Liver (tissue), 9 donors: Measurements from ENCODE around the gene RANBP3. TPM values are rescaled to one million over a fixed set of nuclear protein-coding genes. Genes with fewer than 3 reads are reported as not detected.

Experiments
- DNase-seq: peaks from one replicate; pipeline ENCODE4 v3.0.0-alpha.2; 2017; ENCODE audit warnings: low spot score
- H3K27ac ChIP-seq, 2 donors: one replicate each; pipeline ENCODE4 v1.7.0; 2013; ENCODE audit warnings: inconsistent platforms in 2 of 2, low read length in 2 of 2, control low read depth in 1 of 2, low read depth in 1 of 2, mild to moderate bottlenecking in 1 of 2
- H3K27me3 ChIP-seq, 4 donors: one replicate each; pipeline versions ENCODE4 v1.6.1 to v1.7.0; 2013; ENCODE audit warnings: low read length in 3 of 4, inconsistent platforms in 1 of 4, mild to moderate bottlenecking in 1 of 4, moderate library complexity in 1 of 4; ENCODE audit not compliant: control insufficient read depth in 4 of 4, insufficient read depth in 4 of 4
- H3K36me3 ChIP-seq, 4 donors: one replicate each; pipeline versions ENCODE4 v1.6.1 to v1.7.0; 2013; ENCODE audit warnings: low read length in 3 of 4, mild to moderate bottlenecking in 3 of 4, low read depth in 1 of 4, moderate library complexity in 1 of 4; ENCODE audit not compliant: control insufficient read depth in 4 of 4, insufficient read depth in 3 of 4
- H3K4me1 ChIP-seq, 4 donors: one replicate each; pipeline versions ENCODE4 v1.6.1 to v1.7.0; 2013; ENCODE audit warnings: low read length in 3 of 4, mild to moderate bottlenecking in 3 of 4, moderate library complexity in 1 of 4; ENCODE audit not compliant: control insufficient read depth in 4 of 4, insufficient read depth in 4 of 4
- H3K4me3 ChIP-seq, 3 donors: one replicate each; pipeline versions ENCODE4 v1.6.1 to v1.7.0; 2013; ENCODE audit warnings: low read length in 3 of 3, control low read depth in 1 of 3, low read depth in 1 of 3, mild to moderate bottlenecking in 1 of 3
- H3K9ac ChIP-seq, 2 donors: one replicate each; pipeline ENCODE4 v1.7.0; 2013; ENCODE audit warnings: low read length in 2 of 2, mild to moderate bottlenecking in 2 of 2, moderate library complexity in 2 of 2, control low read depth in 1 of 2, low read depth in 1 of 2
- H3K9me3 ChIP-seq, 4 donors: one replicate each; pipeline versions ENCODE4 v1.6.1 to v1.7.0; 2013; ENCODE audit warnings: low read length in 3 of 4; ENCODE audit not compliant: control insufficient read depth in 4 of 4
- ATF3 ChIP-seq: IDR thresholded peaks from 2 replicates; pipeline ENCODE4 v1.6.1; 2016; ENCODE audit warnings: antibody characterized with exemption
- EGR1 ChIP-seq, 2 donors: IDR thresholded peaks; 2 replicates each; pipeline ENCODE4 v1.6.1; 2016 to 2018; ENCODE audit warnings: antibody characterized with exemption in 2 of 2, low read depth in 2 of 2
- FOXA1 ChIP-seq: IDR thresholded peaks from 2 replicates; pipeline ENCODE4 v1.6.1; 2016; ENCODE audit warnings: antibody characterized with exemption
- FOXA2 ChIP-seq: IDR thresholded peaks from 2 replicates; pipeline ENCODE4 v1.6.1; 2016; ENCODE audit warnings: antibody characterized with exemption
- GABPA ChIP-seq, 2 donors: IDR thresholded peaks in 1 of 2; conservative IDR thresholded peaks in 1 of 2; 2 replicates each; pipeline ENCODE4 v1.6.1; 2016; ENCODE audit warnings: antibody characterized with exemption in 2 of 2, mild to moderate bottlenecking in 1 of 2, moderate library complexity in 1 of 2
- HNF4A ChIP-seq, 2 donors: conservative IDR thresholded peaks; 2 replicates each; pipeline ENCODE4 v1.6.1; 2016; ENCODE audit warnings: antibody characterized with exemption in 2 of 2, mild to moderate bottlenecking in 2 of 2
- HNF4G ChIP-seq: IDR thresholded peaks from 2 replicates; pipeline ENCODE4 v1.6.1; 2016; ENCODE audit warnings: antibody characterized with exemption
- JUND ChIP-seq, 2 donors: IDR thresholded peaks; 2 replicates each; pipeline ENCODE4 v1.6.1; 2016; ENCODE audit warnings: antibody characterized with exemption in 2 of 2
- NR2F2 ChIP-seq: IDR thresholded peaks from 2 replicates; pipeline ENCODE4 v1.6.1; 2016; ENCODE audit warnings: antibody characterized with exemption
- RAD21 ChIP-seq, 2 donors: IDR thresholded peaks; 2 replicates each; pipeline ENCODE4 v1.6.1; 2016; ENCODE audit warnings: antibody characterized with exemption in 2 of 2, mild to moderate bottlenecking in 2 of 2
- RXRA ChIP-seq, 2 donors: IDR thresholded peaks; 2 replicates each; pipeline ENCODE4 v1.6.1; 2017 to 2018; ENCODE audit warnings: antibody characterized with exemption in 2 of 2, mild to moderate bottlenecking in 1 of 2
- SP1 ChIP-seq: IDR thresholded peaks from 2 replicates; pipeline ENCODE4 v1.6.1; 2018; ENCODE audit warnings: antibody characterized with exemption, mild to moderate bottlenecking
- TAF1 ChIP-seq: conservative IDR thresholded peaks from 2 replicates; pipeline ENCODE4 v1.6.1; 2016; ENCODE audit warnings: antibody characterized with exemption, mild to moderate bottlenecking
- YY1 ChIP-seq: IDR thresholded peaks from 2 replicates; pipeline ENCODE4 v1.6.1; 2016; ENCODE audit warnings: antibody characterized with exemption, mild to moderate bottlenecking
- ZBTB33 ChIP-seq: IDR thresholded peaks from 2 replicates; pipeline ENCODE4 v1.6.1; 2016; ENCODE audit warnings: antibody characterized with exemption
- WGBS: extraction: QIAGEN DNeasy Blood & Tissue Kit; methylation state at CpG from one replicate; pipeline ENCODE4 v1.1.7; 2013; 5-methylcytosine and 5-hydroxymethylcytosine counted together
- polyA plus RNA-seq, 2 donors: library from polyadenylated mRNA; stranded (reverse) in 1 of 2; unstranded in 1 of 2; fragments of 200-250 nt in 1 of 2; fragments of >200 nt in 1 of 2; fragmentation: Nextera tagmentation in 1 of 2; extraction: Ambion mirVana in 1 of 2; gene quantifications; one replicate each; pipeline versions ENCODE4 v1.2.1 to v1.2.3, GENCODE V29; 2013 to 2015
- total RNA-seq, 2 donors: library from RNA; depleted of rRNA; stranded (reverse); fragments of >200 nt; gene quantifications; one replicate each; pipeline ENCODE4 v1.2.3, GENCODE V29; 2014
- TF ChIP-seq, protein P1 (sequence below): fragments of 150-350 bp; IDR thresholded peaks from 2 replicates; pipeline ENCODE4 v1.5.1; 2017; ENCODE audit warnings: improper control_type of control experiment, low read depth, low read length; ENCODE audit not compliant: missing input control
- TF ChIP-seq, protein P2 (sequence below): IDR thresholded peaks from 2 replicates; pipeline ENCODE4 v1.6.1; 2016; ENCODE audit warnings: antibody characterized with exemption
- donor health status: healthy.
- donor health status: healthy.
- donor health status: healthy.
- donor health status: healthy.
- donor health status: healthy.

RANBP3 gene
- total and polyA plus RNA-seq, 4 donors, result 10.0 to 23.3 (median 20.7) TPM

- Histone ChIP-seq H3K27ac (no peak overlapping the region), H3K4me1 (peaks cover 6 to 23% (median 17%) of the 10 kb centered on the region in 4 donors)
Observed at GRCh38 chr19:5933391-5934068, 44.4 kb downstream of the RANBP3 start.

DNA sequence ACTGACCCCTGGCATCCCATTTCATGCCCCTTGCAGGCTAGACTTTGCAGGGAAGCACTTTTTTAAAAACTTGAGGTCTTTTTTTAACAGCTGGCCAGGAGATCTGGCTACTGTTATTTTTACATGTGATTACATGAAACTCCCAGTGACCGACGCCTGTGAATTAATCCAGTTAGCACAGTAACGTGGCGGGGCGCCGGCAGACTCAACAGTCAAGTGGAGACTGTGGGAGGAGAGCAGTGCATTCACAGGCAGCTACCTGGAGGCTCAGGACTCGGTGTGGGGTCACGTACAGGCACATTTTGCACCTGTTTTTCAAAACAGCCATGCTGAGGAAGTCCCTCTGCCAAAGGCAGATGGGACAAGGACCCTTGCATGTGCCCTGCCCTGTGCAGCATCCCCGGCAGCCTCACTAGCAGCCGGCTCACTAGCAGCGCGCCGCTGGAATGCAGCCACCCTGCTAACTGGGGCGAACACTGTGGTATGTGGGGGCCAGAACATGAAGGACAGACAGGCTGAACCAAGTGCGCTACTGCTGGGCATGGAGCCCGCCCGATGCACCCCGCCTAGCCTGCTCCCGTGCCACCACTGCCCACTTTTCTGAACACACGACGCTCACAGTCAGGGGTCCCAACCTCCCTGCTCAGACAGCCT is 45.2 kb downstream of the RANBP3 start:
- no peak overlapping the region for H3K4me3 ChIP-seq
- H3K9ac ChIP-seq, result no peak overlapping the region
- no peaks in the 10 kb centered on the region for H3K27me3 ChIP-seq
- H3K36me3 ChIP-seq, result peaks cover 4 to 40% (median 22%) of the 10 kb centered on the region in 4 donors
- no peaks in the 10 kb centered on the region for H3K9me3 ChIP-seq
- H3K4me1 ChIP-seq, result peaks cover 6 to 23% (median 17%) of the 10 kb centered on the region in 4 donors
- no peak for DNase-seq
- no peak for TF ChIP-seq HNF4A (conservative IDR thresholded peaks at IDR 0.05)
- no peak overlapping the region for H3K27ac ChIP-seq
- WGBS, result 97% methylated on average over 21 of the region's 21 CpGs

More at GRCh38 chr19:5933391-5934068, 44.4 kb downstream of the RANBP3 start:
- TF ChIP-seq NR2F2, result no peak
- TF ChIP-seq, protein P1, sequence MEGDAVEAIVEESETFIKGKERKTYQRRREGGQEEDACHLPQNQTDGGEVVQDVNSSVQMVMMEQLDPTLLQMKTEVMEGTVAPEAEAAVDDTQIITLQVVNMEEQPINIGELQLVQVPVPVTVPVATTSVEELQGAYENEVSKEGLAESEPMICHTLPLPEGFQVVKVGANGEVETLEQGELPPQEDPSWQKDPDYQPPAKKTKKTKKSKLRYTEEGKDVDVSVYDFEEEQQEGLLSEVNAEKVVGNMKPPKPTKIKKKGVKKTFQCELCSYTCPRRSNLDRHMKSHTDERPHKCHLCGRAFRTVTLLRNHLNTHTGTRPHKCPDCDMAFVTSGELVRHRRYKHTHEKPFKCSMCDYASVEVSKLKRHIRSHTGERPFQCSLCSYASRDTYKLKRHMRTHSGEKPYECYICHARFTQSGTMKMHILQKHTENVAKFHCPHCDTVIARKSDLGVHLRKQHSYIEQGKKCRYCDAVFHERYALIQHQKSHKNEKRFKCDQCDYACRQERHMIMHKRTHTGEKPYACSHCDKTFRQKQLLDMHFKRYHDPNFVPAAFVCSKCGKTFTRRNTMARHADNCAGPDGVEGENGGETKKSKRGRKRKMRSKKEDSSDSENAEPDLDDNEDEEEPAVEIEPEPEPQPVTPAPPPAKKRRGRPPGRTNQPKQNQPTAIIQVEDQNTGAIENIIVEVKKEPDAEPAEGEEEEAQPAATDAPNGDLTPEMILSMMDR, result no peak
- no peak for TF ChIP-seq JUND (IDR thresholded peaks at IDR 0.05)
- no peak for TF ChIP-seq SP1
- no peak for TF ChIP-seq EGR1 (IDR thresholded peaks at IDR 0.05; ENCODE audit: low read depth in 2 of 2)
- no peak for TF ChIP-seq HNF4A (conservative IDR thresholded peaks at IDR 0.05)
- no peak for TF ChIP-seq FOXA2
- no peak for TF ChIP-seq ZBTB33
- no peak for TF ChIP-seq YY1
- no peak for TF ChIP-seq HNF4G
- no peak for TF ChIP-seq ATF3
- no peak for TF ChIP-seq FOXA1
- TF ChIP-seq, protein P2, sequence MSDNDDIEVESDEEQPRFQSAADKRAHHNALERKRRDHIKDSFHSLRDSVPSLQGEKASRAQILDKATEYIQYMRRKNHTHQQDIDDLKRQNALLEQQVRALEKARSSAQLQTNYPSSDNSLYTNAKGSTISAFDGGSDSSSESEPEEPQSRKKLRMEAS, result no peak
- TF ChIP-seq RAD21 (IDR thresholded peaks at IDR 0.05), result no peak
- no peak for TF ChIP-seq TAF1
- TF ChIP-seq GABPA (IDR thresholded peaks at IDR 0.05 in 1 of 2, conservative IDR thresholded peaks at IDR 0.05 in 1 of 2), result no peak
- TF ChIP-seq RXRA (IDR thresholded peaks at IDR 0.05), result no peak
- no peak for DNase-seq
- no peak overlapping the region for H3K4me3 ChIP-seq
- H3K9ac ChIP-seq, result no peak overlapping the region
- peaks cover 4 to 33% (median 17%) of the 10 kb centered on the region in 4 donors for H3K36me3 ChIP-seq
- no peaks in the 10 kb centered on the region for H3K9me3 ChIP-seq
- H3K27me3 ChIP-seq, result no peaks in the 10 kb centered on the region
- WGBS, result 89% methylated on average over 20 of the region's 20 CpGs
